Measurements from ENCODE around the gene SUSD3.

SUSD3 gene

GRCh38 chr9:93082841-93083411 lies 24.4 kb downstream of the SUSD3 start:
- TF ChIP-seq CTCF (IDR thresholded peaks at IDR 0.05; ENCODE audit: insufficient read depth, low read length, missing control alignments) = no peak
- ChIA-PET POLR2A (no interaction called here), CTCF (interaction anchor here (1.6 kb wide), 1 partner anchor 12 kb away, joined by 3 read pairs; no protein-coding TSS in a partner anchor)
- no peak overlapping the region for H3K4me3 ChIP-seq (ENCODE audit: low read depth, low read length)
- no peak for DNase-seq (ENCODE audit: low read depth, low spot score)

GRCh38 chr9:93083592-93084470 lies 25.3 kb downstream of the SUSD3 start:
- H3K4me3 ChIP-seq (ENCODE audit: low read depth, low read length) = no peak overlapping the region
- DNase-seq (ENCODE audit: low read depth, low spot score) = no peak
- ChIA-PET CTCF (no interaction called here), POLR2A (no interaction called here)
- no peak for TF ChIP-seq CTCF (IDR thresholded peaks at IDR 0.05; ENCODE audit: insufficient read depth, low read length, missing control alignments)

- H3K4me3 ChIP-seq (ENCODE audit: low read depth, low read length) = no peak overlapping the region
- no peak for TF ChIP-seq CTCF (IDR thresholded peaks at IDR 0.05; ENCODE audit: insufficient read depth, low read length, missing control alignments)
- CTCF ChIA-PET = no interaction called here
- DNase-seq (ENCODE audit: low read depth, low spot score) = no peak
- POLR2A ChIA-PET = no interaction called here
These were observed 26.0 kb downstream of the SUSD3 start for GRCh38 chr9:93084471-93084881.

- no peak overlapping the region for H3K4me3 ChIP-seq (ENCODE audit: low read depth, low read length)
- TF ChIP-seq CTCF (IDR thresholded peaks at IDR 0.05; ENCODE audit: insufficient read depth, low read length, missing control alignments) = no peak
- ChIA-PET CTCF (no interaction called here), POLR2A (no interaction called here)
- DNase-seq (ENCODE audit: low read depth, low spot score) = no peak
These were observed 27.2 kb downstream of the SUSD3 start for GRCh38 chr9:93085676-93086075.

GRCh38 chr9:93086447-93087224 lies 28.1 kb downstream of the SUSD3 start:
- DNase-seq (ENCODE audit: low read depth, low spot score) = no peak
- ChIA-PET POLR2A (no interaction called here), CTCF (no interaction called here)
- no peak overlapping the region for H3K4me3 ChIP-seq (ENCODE audit: low read depth, low read length)
- no peak for TF ChIP-seq CTCF (IDR thresholded peaks at IDR 0.05; ENCODE audit: insufficient read depth, low read length, missing control alignments)

All from AG04449 (cell line).